ENCODE measurements around the gene SPTLC3. TPM values are rescaled to one million over a fixed set of nuclear protein-coding genes. Genes with fewer than 3 reads are reported as not detected.

SPTLC3 gene
- total and polyA plus RNA-seq, 7 donors: 0.92 to 8.4 (median 4.6) TPM

DNA sequence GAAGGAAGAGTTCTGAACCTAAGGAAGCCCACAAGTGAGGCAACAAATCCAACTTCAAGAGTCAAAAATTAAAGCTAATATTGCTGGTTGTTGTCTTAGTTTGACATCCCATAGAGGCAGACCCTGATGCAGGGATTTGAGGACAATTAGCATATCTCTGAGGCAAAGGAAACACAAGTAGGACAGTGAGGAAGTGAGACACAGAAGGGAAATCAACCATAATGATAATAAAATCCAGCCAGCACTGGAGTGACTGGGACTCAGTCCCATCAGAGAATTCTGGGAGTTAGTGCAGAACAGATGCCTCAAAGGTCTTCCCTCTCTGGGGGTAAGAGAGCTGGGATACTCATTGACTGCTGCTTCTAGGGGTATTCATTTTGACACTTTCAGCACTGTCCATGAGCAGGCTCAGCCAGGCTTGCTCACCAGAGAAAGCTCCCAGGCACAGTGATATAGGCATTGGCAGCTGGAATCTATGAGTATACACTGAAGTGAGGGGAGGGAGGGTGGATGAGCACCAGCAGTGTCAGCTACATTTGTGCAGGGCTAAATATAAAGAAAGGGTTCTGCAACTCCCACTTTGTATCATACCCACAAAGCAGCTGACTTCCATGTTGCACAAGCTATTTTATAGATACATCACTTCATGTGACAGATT, 43.4 kb upstream of the SPTLC3 start:
- TF ChIP-seq EP300 (IDR thresholded peaks at IDR 0.05) (no peak), POLR2A (IDR thresholded peaks at IDR 0.05) (no peak), POLR2AphosphoS5 (IDR thresholded peaks at IDR 0.05) (no peak)
- TF ChIP-seq, protein P1, sequence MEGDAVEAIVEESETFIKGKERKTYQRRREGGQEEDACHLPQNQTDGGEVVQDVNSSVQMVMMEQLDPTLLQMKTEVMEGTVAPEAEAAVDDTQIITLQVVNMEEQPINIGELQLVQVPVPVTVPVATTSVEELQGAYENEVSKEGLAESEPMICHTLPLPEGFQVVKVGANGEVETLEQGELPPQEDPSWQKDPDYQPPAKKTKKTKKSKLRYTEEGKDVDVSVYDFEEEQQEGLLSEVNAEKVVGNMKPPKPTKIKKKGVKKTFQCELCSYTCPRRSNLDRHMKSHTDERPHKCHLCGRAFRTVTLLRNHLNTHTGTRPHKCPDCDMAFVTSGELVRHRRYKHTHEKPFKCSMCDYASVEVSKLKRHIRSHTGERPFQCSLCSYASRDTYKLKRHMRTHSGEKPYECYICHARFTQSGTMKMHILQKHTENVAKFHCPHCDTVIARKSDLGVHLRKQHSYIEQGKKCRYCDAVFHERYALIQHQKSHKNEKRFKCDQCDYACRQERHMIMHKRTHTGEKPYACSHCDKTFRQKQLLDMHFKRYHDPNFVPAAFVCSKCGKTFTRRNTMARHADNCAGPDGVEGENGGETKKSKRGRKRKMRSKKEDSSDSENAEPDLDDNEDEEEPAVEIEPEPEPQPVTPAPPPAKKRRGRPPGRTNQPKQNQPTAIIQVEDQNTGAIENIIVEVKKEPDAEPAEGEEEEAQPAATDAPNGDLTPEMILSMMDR (IDR thresholded peaks at IDR 0.05): no peak
- H3K27ac ChIP-seq: no peak overlapping the region

DNA sequence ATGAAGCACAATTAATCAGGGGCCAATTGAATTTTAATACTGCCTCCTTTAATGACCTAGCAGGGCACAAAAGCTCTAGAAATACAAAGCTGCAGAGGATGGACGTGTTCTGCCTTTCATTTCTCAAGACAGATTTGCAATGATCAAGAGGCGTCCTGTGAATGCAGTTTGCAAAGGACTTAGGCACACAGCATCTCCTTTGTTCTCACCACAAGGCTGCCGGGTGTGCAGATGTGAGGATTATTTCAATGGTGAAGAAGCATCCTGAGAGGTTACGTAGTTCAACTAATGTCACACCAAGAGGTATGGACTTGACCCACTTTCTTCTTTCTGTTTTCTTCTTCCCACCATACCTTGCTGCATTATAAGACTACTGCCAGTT, 42.9 kb upstream of the SPTLC3 start:
- WGBS, 2 donors: 69 to 86% methylated on average over 4 of the region's 4 CpGs
- Histone ChIP-seq H3K36me3 (no peaks in the 10 kb centered on the region), H3K9me3 (no peaks in the 10 kb centered on the region), H3K27me3 (no peaks in the 10 kb centered on the region), H3K4me1 (no peaks in the 10 kb centered on the region), H3K27ac (no peak overlapping the region), H3K4me3 (no peak overlapping the region)
- no peak for DNase-seq
- no peak for TF ChIP-seq EP300 (IDR thresholded peaks at IDR 0.05)
- TF ChIP-seq, protein P1 (IDR thresholded peaks at IDR 0.05): no peak
- TF ChIP-seq POLR2A (IDR thresholded peaks at IDR 0.05): no peak
- no peak for TF ChIP-seq POLR2AphosphoS5 (IDR thresholded peaks at IDR 0.05)
- intact Hi-C loops (cut with DNase I): no loop called here

More for the DNA sequence above, 43.4 kb upstream of the SPTLC3 start:
- Histone ChIP-seq H3K36me3 (no peaks in the 10 kb centered on the region), H3K4me3 (no peak overlapping the region), H3K4me1 (no peaks in the 10 kb centered on the region), H3K9me3 (no peaks in the 10 kb centered on the region), H3K27me3 (no peaks in the 10 kb centered on the region)
- intact Hi-C loops (cut with DNase I): no loop called here
- DNase-seq: no peak

- TF ChIP-seq, protein P1 (IDR thresholded peaks at IDR 0.05): no peak
- TF ChIP-seq POLR2A (IDR thresholded peaks at IDR 0.05) (no peak), EP300 (IDR thresholded peaks at IDR 0.05) (no peak), POLR2AphosphoS5 (IDR thresholded peaks at IDR 0.05) (no peak)
- intact Hi-C loops (cut with DNase I): no loop called here
- Histone ChIP-seq H3K36me3 (no peaks in the 10 kb centered on the region), H3K9me3 (no peaks in the 10 kb centered on the region), H3K4me1 (no peaks in the 10 kb centered on the region), H3K27me3 (no peaks in the 10 kb centered on the region), H3K27ac (no peak overlapping the region), H3K4me3 (no peak overlapping the region)
- DNase-seq: no peak
- WGBS, 2 donors: 68 to 90% methylated on average over 1 of the region's 1 CpG
These were observed 42.2 kb upstream of the SPTLC3 start for GRCh38 chr20:12966468-12967085.

- Histone ChIP-seq H3K9me3 (no peaks in the 10 kb centered on the region), H3K4me3 (no peak overlapping the region), H3K27ac (no peak overlapping the region), H3K4me1 (no peaks in the 10 kb centered on the region), H3K27me3 (no peaks in the 10 kb centered on the region), H3K36me3 (no peaks in the 10 kb centered on the region)
- TF ChIP-seq, protein P1 (IDR thresholded peaks at IDR 0.05): no peak
- TF ChIP-seq POLR2AphosphoS5 (IDR thresholded peaks at IDR 0.05): no peak
- TF ChIP-seq POLR2A (IDR thresholded peaks at IDR 0.05): no peak
- no peak for TF ChIP-seq EP300 (IDR thresholded peaks at IDR 0.05)
- DNase-seq: no peak
- intact Hi-C loops (cut with DNase I): no loop called here
These were observed 40.8 kb upstream of the SPTLC3 start for GRCh38 chr20:12967932-12968331.

All from sigmoid colon (tissue), 7 donors.